Measurements from ENCODE around the gene KIF20B. TPM values are rescaled to one million over a fixed set of nuclear protein-coding genes. Genes with fewer than 3 reads are reported as not detected.

The KIF20B gene
- total RNA-seq, 1 experiment from 2014 or later = 34.5 TPM

GRCh38 chr10:89734616-89735015 is 33.2 kb downstream of the KIF20B start:
- Histone ChIP-seq H3K9me2 (ENCODE audit: insufficient read depth) (no peaks in the 10 kb centered on the region), H3F3A (ENCODE audit: insufficient read depth, low read depth) (peaks cover 4% of the 10 kb centered on the region; the same call in 1 of the 2 replicates), H3K79me2 (ENCODE audit: low read depth) (no peaks in the 10 kb centered on the region), H3K4me2 (no peak overlapping the region), H3K27me3 (ENCODE audit: insufficient read depth, low read depth) (no peaks in the 10 kb centered on the region), H3K36me3 (ENCODE audit: low read depth) (no peaks in the 10 kb centered on the region), H3K9me3 (ENCODE audit: insufficient read depth, low read depth) (no peaks in the 10 kb centered on the region), H3K27ac (no peak overlapping the region), H3K4me3 (no peak overlapping the region), H4K20me1 (ENCODE audit: insufficient read depth) (no peaks in the 10 kb centered on the region), H2AFZ (no peak overlapping the region), H3K4me1 (replicated peaks; ENCODE audit: insufficient read depth) (no peaks in the 10 kb centered on the region)
- ChIA-PET POLR2A (ENCODE audit: unreplicated experiment) (interaction anchor here (0.6 kb wide), 1 partner anchor 28 kb away, joined by 6 read pairs; no protein-coding TSS in a partner anchor), CTCF (no interaction called here)
- no peak for DNase-seq
- BruUV-seq (replicated peaks) = no TSS peak
- TF ChIP-seq EZH2 (IDR thresholded peaks at IDR 0.05; ENCODE audit: low read depth) (no peak), CTCF (conservative IDR thresholded peaks at IDR 0.05) (no peak)
- intact Hi-C loops (cut with micrococcal nuclease; ENCODE audit: unreplicated experiment) = no loop called here

GRCh38 chr10:89738551-89739209 is 37.3 kb downstream of the KIF20B start:
- Histone ChIP-seq H2AFZ (no peak overlapping the region), H3K9me3 (ENCODE audit: insufficient read depth, low read depth) (no peaks in the 10 kb centered on the region), H3K27ac (no peak overlapping the region), H3K27me3 (ENCODE audit: insufficient read depth, low read depth) (no peaks in the 10 kb centered on the region), H3K4me3 (no peak overlapping the region), H4K20me1 (ENCODE audit: insufficient read depth) (no peaks in the 10 kb centered on the region), H3K4me2 (no peak overlapping the region), H3K36me3 (ENCODE audit: low read depth) (no peaks in the 10 kb centered on the region), H3K9me2 (ENCODE audit: insufficient read depth) (no peaks in the 10 kb centered on the region), H3F3A (ENCODE audit: insufficient read depth, low read depth) (peaks cover 4% of the 10 kb centered on the region; the same call in 1 of the 2 replicates), H3K4me1 (replicated peaks; ENCODE audit: insufficient read depth) (no peaks in the 10 kb centered on the region), H3K79me2 (ENCODE audit: low read depth) (no peaks in the 10 kb centered on the region)
- POLR2A ChIA-PET (ENCODE audit: unreplicated experiment) = no interaction called here
- no peak for DNase-seq
- CTCF ChIA-PET = no interaction called here
- BruUV-seq (replicated peaks) = no TSS peak
- intact Hi-C loops (cut with micrococcal nuclease; ENCODE audit: unreplicated experiment) = no loop called here
- TF ChIP-seq EZH2 (IDR thresholded peaks at IDR 0.05; ENCODE audit: low read depth) = no peak
- no peak for TF ChIP-seq CTCF (conservative IDR thresholded peaks at IDR 0.05)

- TF ChIP-seq EZH2 (IDR thresholded peaks at IDR 0.05; ENCODE audit: low read depth) (no peak), CTCF (conservative IDR thresholded peaks at IDR 0.05) (no peak)
- Histone ChIP-seq H2AFZ (no peak overlapping the region), H3K27ac (no peak overlapping the region), H3K36me3 (ENCODE audit: low read depth) (no peaks in the 10 kb centered on the region), H3K79me2 (ENCODE audit: low read depth) (no peaks in the 10 kb centered on the region), H3K4me3 (no peak overlapping the region), H3K4me2 (no peak overlapping the region), H3K27me3 (ENCODE audit: insufficient read depth, low read depth) (no peaks in the 10 kb centered on the region), H4K20me1 (ENCODE audit: insufficient read depth) (no peaks in the 10 kb centered on the region), H3F3A (ENCODE audit: insufficient read depth, low read depth) (peaks cover 4% of the 10 kb centered on the region; the same call in 1 of the 2 replicates), H3K9me2 (ENCODE audit: insufficient read depth) (no peaks in the 10 kb centered on the region), H3K9me3 (ENCODE audit: insufficient read depth, low read depth) (no peaks in the 10 kb centered on the region), H3K4me1 (replicated peaks; ENCODE audit: insufficient read depth) (no peaks in the 10 kb centered on the region)
- BruUV-seq (replicated peaks) = no TSS peak
- intact Hi-C loops (cut with micrococcal nuclease; ENCODE audit: unreplicated experiment) = no loop called here
- no peak for DNase-seq
- ChIA-PET CTCF (no interaction called here), POLR2A (ENCODE audit: unreplicated experiment) (interaction anchor here (0.7 kb wide), 1 partner anchor 880 kb away, joined by 6 read pairs; no protein-coding TSS in a partner anchor)
These were observed 39.9 kb downstream of the KIF20B start for GRCh38 chr10:89741126-89741762.
